Endothelial cell of umbilical vein (primary cell): ENCODE data around the gene TFAP2E.

ENCODE experiments used
- EZH2 ChIP-seq: IDR thresholded peaks from 2 replicates; pipeline ENCODE4 v1.6.1; 2012; ENCODE audit warnings: borderline replicate concordance, low read depth, mild to moderate bottlenecking, moderate library complexity, low read length, inconsistent platforms; ENCODE audit not compliant: severe bottlenecking
- FOS ChIP-seq: IDR thresholded peaks from 2 replicates; pipeline ENCODE4 v1.6.1; 2011; ENCODE audit warnings: mild to moderate bottlenecking, low read length, moderate library complexity, borderline replicate concordance; ENCODE audit not compliant: insufficient read depth
- GATA2 ChIP-seq: IDR thresholded peaks from 2 replicates; pipeline ENCODE4 v1.7.0; 2011; ENCODE audit warnings: low read depth, mild to moderate bottlenecking, moderate library complexity, mixed read lengths, low read length; ENCODE audit not compliant: insufficient read length, insufficient read depth
- JUN ChIP-seq: IDR thresholded peaks from 2 replicates; pipeline ENCODE4 v1.6.1; 2011; ENCODE audit warnings: borderline replicate concordance, low read depth; ENCODE audit not compliant: insufficient read length, insufficient read depth
- POLR2A ChIP-seq: IDR thresholded peaks from 2 replicates; pipeline ENCODE4 v1.6.1; 2012; ENCODE audit warnings: low read depth, mild to moderate bottlenecking, control low read depth, low read length
- POLR2AphosphoS5 ChIP-seq: IDR thresholded peaks from 2 replicates; pipeline ENCODE4 v1.6.1; 2012; ENCODE audit warnings: low read depth, mild to moderate bottlenecking, control low read depth, low read length, moderate library complexity; ENCODE audit not compliant: insufficient read depth
- TF ChIP-seq, protein P1 (sequence below), 2 donors: IDR thresholded peaks; 1 replicate in 1 of 2; 2 replicates in 1 of 2; pipeline ENCODE4 v1.5.1; 2011; ENCODE audit warnings: low read length in 2 of 2, mild to moderate bottlenecking in 2 of 2, moderate library complexity in 2 of 2, control low read depth in 1 of 2, inconsistent platforms in 1 of 2, low read depth in 1 of 2; ENCODE audit not compliant: insufficient read depth in 1 of 2; ENCODE audit errors: extremely low read depth in 1 of 2
- TF ChIP-seq, protein P2 (sequence below): IDR thresholded peaks from 2 replicates; pipeline ENCODE4 v1.6.1; 2011; ENCODE audit not compliant: insufficient read depth, insufficient read length

DNA sequence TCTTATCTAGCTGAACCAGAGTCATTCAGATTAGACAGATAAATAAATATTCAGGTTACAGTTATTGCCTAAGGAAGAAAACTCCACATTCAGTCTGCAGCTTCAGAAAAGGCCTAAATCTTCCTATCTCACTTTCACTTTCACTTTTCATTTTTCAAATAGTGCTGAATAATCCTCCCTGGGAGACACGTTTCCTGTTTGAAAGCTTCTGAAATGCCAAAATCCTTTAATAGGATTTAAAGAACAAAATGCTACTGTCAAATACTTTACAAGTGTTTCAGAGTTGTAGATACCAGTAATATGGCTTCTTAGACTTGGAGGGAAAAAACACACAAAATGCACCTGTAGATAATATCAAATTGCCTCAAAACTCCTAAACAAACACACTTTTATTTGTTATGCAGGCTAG, 64.3 kb downstream of the TFAP2E start:
- TF ChIP-seq, protein P1, sequence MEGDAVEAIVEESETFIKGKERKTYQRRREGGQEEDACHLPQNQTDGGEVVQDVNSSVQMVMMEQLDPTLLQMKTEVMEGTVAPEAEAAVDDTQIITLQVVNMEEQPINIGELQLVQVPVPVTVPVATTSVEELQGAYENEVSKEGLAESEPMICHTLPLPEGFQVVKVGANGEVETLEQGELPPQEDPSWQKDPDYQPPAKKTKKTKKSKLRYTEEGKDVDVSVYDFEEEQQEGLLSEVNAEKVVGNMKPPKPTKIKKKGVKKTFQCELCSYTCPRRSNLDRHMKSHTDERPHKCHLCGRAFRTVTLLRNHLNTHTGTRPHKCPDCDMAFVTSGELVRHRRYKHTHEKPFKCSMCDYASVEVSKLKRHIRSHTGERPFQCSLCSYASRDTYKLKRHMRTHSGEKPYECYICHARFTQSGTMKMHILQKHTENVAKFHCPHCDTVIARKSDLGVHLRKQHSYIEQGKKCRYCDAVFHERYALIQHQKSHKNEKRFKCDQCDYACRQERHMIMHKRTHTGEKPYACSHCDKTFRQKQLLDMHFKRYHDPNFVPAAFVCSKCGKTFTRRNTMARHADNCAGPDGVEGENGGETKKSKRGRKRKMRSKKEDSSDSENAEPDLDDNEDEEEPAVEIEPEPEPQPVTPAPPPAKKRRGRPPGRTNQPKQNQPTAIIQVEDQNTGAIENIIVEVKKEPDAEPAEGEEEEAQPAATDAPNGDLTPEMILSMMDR (IDR thresholded peaks at IDR 0.05; ENCODE audit: extremely low read depth in 1 of 2, insufficient read depth in 1 of 2, low read depth in 1 of 2, low read length in 2 of 2), result no peak
- TF ChIP-seq POLR2A (no peak), EZH2 (no peak), POLR2AphosphoS5 (no peak), JUN (no peak), GATA2 (no peak), FOS (no peak)
- TF ChIP-seq, protein P2, sequence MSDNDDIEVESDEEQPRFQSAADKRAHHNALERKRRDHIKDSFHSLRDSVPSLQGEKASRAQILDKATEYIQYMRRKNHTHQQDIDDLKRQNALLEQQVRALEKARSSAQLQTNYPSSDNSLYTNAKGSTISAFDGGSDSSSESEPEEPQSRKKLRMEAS, result no peak
